ENCODE measurements around the gene ARHGAP18.

GRCh38 chr6:129717277-129717676 lies 7.3 kb upstream of the ARHGAP18 start:
- no peak for TF ChIP-seq EZH2 (IDR thresholded peaks at IDR 0.05; ENCODE audit: borderline replicate concordance, low read length)
- no peak for TF ChIP-seq CTCF (conservative IDR thresholded peaks at IDR 0.05 in 1 of 2, IDR thresholded peaks at IDR 0.05 in 1 of 2; ENCODE audit: extremely low read depth in 1 of 2, insufficient read depth in 1 of 2, low read depth in 1 of 2, low read length in 2 of 2)
